Renal cortical epithelial cell (primary cell): ENCODE measurements around the gene HSD3B1. TPM values are rescaled to one million over a fixed set of nuclear protein-coding genes. Genes with fewer than 3 reads are reported as not detected.
"Not testable (repeated sequence)": the region's sequence is repeated elsewhere in the genome, so short reads cannot be mapped to it uniquely, and the experiment has no call there.

Experiments
- DNase-seq: peaks from one replicate; pipeline ENCODE4 v3.0.0-alpha.2; 2011; ENCODE audit warnings: low read depth
- total RNA-seq: library from RNA; depleted of rRNA; stranded (reverse); fragments of >200 nt; gene quantifications from 2 replicates; pipeline ENCODE4 v1.2.3, GENCODE V29; 2014

Gene HSD3B1
- total RNA-seq, 1 donor from 2014 or later, result not detected

DNA sequence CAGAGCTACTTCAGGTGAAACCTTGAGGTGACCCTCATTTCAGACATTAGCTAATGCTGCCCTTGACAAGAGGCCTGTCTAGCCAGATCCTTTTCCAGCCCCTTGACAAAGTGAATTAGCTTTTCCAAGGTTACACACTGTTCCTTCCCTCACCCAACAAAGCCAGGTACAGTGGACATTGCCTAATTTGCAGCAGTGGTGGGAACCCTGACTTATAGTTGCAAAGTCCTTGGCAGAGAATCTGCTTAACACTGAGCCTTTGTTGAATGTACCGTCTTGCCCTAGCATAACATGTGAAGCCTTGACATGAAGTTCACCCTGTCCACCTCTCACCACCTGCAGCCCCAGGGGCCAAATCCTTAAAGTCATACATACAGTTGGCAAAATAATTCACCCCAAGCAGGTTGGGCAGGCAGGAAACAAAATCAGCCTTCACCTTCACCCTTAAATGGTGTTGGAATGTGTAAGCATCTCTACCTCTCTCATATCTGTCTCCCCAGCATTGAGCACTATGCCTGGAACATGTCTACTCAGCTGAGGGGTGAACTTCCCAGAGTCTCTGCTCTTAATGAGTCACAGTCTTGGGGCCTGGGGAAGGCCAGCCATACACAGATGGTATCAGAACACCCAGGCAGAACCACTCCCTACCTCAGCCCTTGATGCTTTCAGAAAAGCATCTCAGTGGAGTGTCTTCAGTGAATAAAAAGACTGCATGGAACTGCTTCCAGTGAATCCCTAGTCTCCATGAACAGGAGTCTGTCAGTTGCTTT, 46.5 kb downstream of the HSD3B1 start:
- DNase-seq, result not testable (repeated sequence)

DNA sequence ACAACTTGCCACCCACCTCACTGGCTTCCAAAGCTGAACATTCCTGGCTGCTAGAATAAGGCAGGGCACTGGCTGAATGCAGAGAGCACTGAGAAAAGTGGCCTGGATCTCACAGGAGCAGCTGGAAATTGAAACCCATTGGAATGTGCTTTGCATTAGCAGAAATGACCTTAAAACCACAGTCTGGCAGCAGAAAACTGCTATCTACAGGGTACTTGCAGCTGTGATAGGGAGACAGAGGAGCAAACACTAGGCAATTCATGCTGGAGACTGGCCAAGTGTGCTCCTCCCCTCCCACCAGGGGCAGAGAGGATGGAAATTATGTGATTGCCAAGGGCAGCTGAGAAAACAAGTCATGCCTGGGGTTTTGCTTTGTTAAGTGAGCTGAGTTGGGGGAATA, 47.2 kb downstream of the HSD3B1 start:
- DNase-seq, result peak; percentile 69

DNA sequence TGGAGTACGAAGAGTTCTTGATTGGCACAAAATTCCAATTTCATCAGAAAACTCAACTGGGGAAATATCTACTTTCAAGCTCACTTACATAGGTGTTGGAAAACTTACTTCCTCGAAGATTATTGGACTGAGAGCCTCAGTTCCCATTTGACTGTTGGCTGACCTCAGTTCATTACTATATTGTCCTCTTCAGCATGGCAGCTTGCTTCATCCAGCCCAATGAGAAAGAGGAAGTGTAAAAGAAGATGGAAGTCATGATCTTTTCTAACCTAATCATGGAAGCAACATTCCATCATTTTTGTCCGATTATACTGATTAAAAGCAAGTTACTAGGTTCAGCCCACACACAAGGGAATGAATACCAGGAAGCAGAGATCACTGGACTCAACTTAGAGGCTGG, 49.4 kb downstream of the HSD3B1 start:
- no peak for DNase-seq

DNA sequence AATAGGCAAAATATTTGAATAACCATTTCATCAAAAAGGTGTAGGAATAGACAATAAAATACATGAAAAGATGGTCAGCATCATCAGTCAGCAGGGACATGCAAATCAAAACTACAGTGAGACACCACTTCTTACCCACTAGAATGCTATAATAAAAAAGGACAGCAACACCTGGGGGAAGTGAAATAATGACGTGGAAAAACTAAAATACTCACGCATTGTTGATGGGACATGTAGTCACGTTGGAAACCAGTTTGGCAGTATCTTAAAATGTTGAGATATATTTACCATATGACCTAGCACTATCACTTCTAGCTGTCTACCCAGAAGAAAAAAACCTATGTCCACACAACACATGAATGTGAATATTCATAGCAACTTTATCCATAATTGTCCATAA, 53.4 kb downstream of the HSD3B1 start:
- not testable (repeated sequence) for DNase-seq

DNA sequence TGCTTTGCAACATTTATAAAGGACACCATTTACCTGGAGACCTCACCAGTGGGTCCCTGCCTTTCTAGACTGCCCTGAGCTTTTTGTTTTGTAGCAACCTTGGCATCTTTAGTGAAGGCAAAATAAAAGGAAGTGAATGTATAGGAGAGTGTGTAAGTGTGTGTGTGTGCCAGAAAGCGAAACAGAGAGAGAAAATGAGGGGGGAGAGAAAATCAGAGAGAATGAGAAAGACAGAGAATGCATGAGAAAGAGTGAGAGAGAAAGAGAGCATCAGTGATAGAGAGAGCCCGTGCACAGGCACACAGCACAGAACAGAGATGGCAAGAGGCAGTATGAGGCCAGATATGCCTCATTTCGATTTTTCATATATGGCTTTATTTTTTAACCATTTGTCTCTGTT, 57.5 kb downstream of the HSD3B1 start:
- DNase-seq, result no peak

Other genes with a start within 250 kb of the HSD3B1 start
- not detected in 2 replicates for gene HAO2, start 138.4 kb upstream of the HSD3B1 start, total RNA-seq
- gene HSD3B2, start 92.1 kb upstream of the HSD3B1 start, total RNA-seq, result not detected in 2 replicates
- 6.4 and 15.0 TPM in 2 replicates for gene ZNF697, start 141.1 kb downstream of the HSD3B1 start, total RNA-seq
- gene PHGDH, start 204.7 kb downstream of the HSD3B1 start, total RNA-seq, result 24.7 and 33.1 TPM in 2 replicates